ENCODE data around the gene SYNDIG1L. TPM values are rescaled to one million over a fixed set of nuclear protein-coding genes. Genes with fewer than 3 reads are reported as not detected.

Gene SYNDIG1L
- total and polyA plus RNA-seq, 10 of the 15 experiments (the other 5 are each of a cell fraction or from before 2014, with no cell fraction given) = 0.04 TPM; not detected in 9

- Histone ChIP-seq H4K20me1 (ENCODE audit: control insufficient read depth, insufficient read depth) (no peaks in the 10 kb centered on the region), H3K27me3 (replicated peaks in 1 of 2; ENCODE audit: control insufficient read depth in 2 of 2, insufficient read depth in 2 of 2, low read length in 1 of 2) (no peaks in the 10 kb centered on the region; a peak in 2 of 4 replicates), H2AFZ (ENCODE audit: control insufficient read depth, low read depth, low read length) (no peak overlapping the region), H3K9ac (ENCODE audit: control insufficient read depth, insufficient read depth, low read length) (no peak overlapping the region), H3K9me3 (replicated peaks; ENCODE audit: control insufficient read depth, insufficient read depth, low read length) (no peaks in the 10 kb centered on the region), H3K27ac (ENCODE audit: control insufficient read depth, insufficient read depth) (no peak overlapping the region), H3K4me1 (ENCODE audit: control insufficient read depth, insufficient read depth, low read length) (no peaks in the 10 kb centered on the region), H3K36me3 (ENCODE audit: control insufficient read depth in 2 of 2, insufficient read depth in 2 of 2, low read length in 1 of 2) (no peaks in the 10 kb centered on the region), H3K4me2 (ENCODE audit: control insufficient read depth, insufficient read depth) (no peak overlapping the region), H3K79me2 (ENCODE audit: control insufficient read depth, insufficient read depth, low read length) (no peaks in the 10 kb centered on the region), H3K4me3 (no peak overlapping the region)
- in situ Hi-C loops (cut with MboI) (no loop called here), intact Hi-C loops (cut with micrococcal nuclease; ENCODE audit: unreplicated experiment) (no loop called here)
- BruUV-seq (replicated peaks) = no TSS peak
- CTCF ChIA-PET = interaction anchor here (0.6 kb wide), 1 partner anchor 1242 kb away, joined by 3 read pairs; no protein-coding TSS in a partner anchor
- ATAC-seq = no peak
- TF ChIP-seq CEBPB (IDR thresholded peaks at IDR 0.05; ENCODE audit: borderline replicate concordance in 1 of 2, low read depth in 2 of 2, low read length in 2 of 2) (no peak), MYB (IDR thresholded peaks at IDR 0.05; ENCODE audit: borderline replicate concordance, low read depth, low read length) (no peak), MEF2B (IDR thresholded peaks at IDR 0.05; ENCODE audit: partially characterized antibody, poor library complexity, severe bottlenecking) (no peak), JUND (IDR thresholded peaks at IDR 0.05; ENCODE audit: low read depth, low read length) (no peak), NFIC (IDR thresholded peaks at IDR 0.05; ENCODE audit: low read depth, low read length) (no peak), SKIL (IDR thresholded peaks at IDR 0.05; ENCODE audit: low read depth, poor library complexity, severe bottlenecking) (no peak), RELA (IDR thresholded peaks at IDR 0.05; ENCODE audit: borderline replicate concordance, partially characterized antibody) (no peak), GABPA (IDR thresholded peaks at IDR 0.05; ENCODE audit: low read depth) (no peak), ASH2L (IDR thresholded peaks at IDR 0.05; ENCODE audit: borderline replicate concordance, low read depth) (no peak), SRF (IDR thresholded peaks at IDR 0.05; ENCODE audit: low read depth in 2 of 2, low read length in 2 of 2) (no peak), HDAC2 (IDR thresholded peaks at IDR 0.05) (no peak), CBX5 (IDR thresholded peaks at IDR 0.05; ENCODE audit: low read depth) (no peak), SMAD5 (IDR thresholded peaks at IDR 0.05; ENCODE audit: low read depth) (no peak), POU2F2 (IDR thresholded peaks at IDR 0.05; ENCODE audit: borderline replicate concordance, low read depth, low read length) (no peak), BRCA1 (IDR thresholded peaks at IDR 0.05; ENCODE audit: low read depth, low read length) (no peak), TCF3 (IDR thresholded peaks at IDR 0.05; ENCODE audit: borderline replicate concordance, insufficient read depth, low read depth, low read length) (no peak), POLR2AphosphoS2 (IDR thresholded peaks at IDR 0.05; ENCODE audit: low read depth, low read length) (no peak), STAT1 (conservative IDR thresholded peaks at IDR 0.05) (no peak)
- TF ChIP-seq, protein P1, sequence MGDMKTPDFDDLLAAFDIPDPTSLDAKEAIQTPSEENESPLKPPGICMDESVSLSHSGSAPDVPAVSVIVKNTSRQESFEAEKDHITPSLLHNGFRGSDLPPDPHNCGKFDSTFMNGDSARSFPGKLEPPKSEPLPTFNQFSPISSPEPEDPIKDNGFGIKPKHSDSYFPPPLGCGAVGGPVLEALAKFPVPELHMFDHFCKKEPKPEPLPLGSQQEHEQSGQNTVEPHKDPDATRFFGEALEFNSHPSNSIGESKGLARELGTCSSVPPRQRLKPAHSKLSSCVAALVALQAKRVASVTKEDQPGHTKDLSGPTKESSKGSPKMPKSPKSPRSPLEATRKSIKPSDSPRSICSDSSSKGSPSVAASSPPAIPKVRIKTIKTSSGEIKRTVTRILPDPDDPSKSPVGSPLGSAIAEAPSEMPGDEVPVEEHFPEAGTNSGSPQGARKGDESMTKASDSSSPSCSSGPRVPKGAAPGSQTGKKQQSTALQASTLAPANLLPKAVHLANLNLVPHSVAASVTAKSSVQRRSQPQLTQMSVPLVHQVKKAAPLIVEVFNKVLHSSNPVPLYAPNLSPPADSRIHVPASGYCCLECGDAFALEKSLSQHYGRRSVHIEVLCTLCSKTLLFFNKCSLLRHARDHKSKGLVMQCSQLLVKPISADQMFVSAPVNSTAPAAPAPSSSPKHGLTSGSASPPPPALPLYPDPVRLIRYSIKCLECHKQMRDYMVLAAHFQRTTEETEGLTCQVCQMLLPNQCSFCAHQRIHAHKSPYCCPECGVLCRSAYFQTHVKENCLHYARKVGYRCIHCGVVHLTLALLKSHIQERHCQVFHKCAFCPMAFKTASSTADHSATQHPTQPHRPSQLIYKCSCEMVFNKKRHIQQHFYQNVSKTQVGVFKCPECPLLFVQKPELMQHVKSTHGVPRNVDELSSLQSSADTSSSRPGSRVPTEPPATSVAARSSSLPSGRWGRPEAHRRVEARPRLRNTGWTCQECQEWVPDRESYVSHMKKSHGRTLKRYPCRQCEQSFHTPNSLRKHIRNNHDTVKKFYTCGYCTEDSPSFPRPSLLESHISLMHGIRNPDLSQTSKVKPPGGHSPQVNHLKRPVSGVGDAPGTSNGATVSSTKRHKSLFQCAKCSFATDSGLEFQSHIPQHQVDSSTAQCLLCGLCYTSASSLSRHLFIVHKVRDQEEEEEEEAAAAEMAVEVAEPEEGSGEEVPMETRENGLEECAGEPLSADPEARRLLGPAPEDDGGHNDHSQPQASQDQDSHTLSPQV (IDR thresholded peaks at IDR 0.05) = no peak
- no peak for FAIRE-seq
- RAD21 ChIA-PET (ENCODE audit: unreplicated experiment) = no interaction called here
- WGBS (ENCODE audit: insufficient coverage, insufficient replicate concordance, low lambda C conversion rate, missing lambda C conversion rate) = 64% methylated on average over 3 of the region's 3 CpGs
- SMC1A ChIA-PET (ENCODE audit: uncharacterized antibody, unreplicated experiment) = no interaction called here
- no peak for DNase-seq (ENCODE audit: low read depth, low spot score)
- POLR2A ChIA-PET = no interaction called here
Observed at GRCh38 chr14:74438351-74438915, 12.4 kb upstream of the SYNDIG1L start.

All from GM12878 (cell line).